GM18520 (cell line): ENCODE measurements around the gene SLC6A3.
"Not testable (repeated sequence)": the region's sequence is repeated elsewhere in the genome, so short reads cannot be mapped to it uniquely, and the experiment has no call there.

Source experiments
- ATAC-seq: cut with Tn5 transposase; IDR thresholded peaks from one replicate; pipeline ENCODE4 v1.9.1; 2021; ENCODE audit not compliant: unreplicated experiment

The SLC6A3 gene

GRCh38 chr5:1375871-1376810 is 69.1 kb downstream of the SLC6A3 start:
- no peak for ATAC-seq

- no peak for ATAC-seq
Measured at GRCh38 chr5:1374679-1375055, 70.6 kb downstream of the SLC6A3 start.

- ATAC-seq = no peak
Measured at GRCh38 chr5:1374030-1374678, 71.1 kb downstream of the SLC6A3 start.

GRCh38 chr5:1371972-1372342 is 73.3 kb downstream of the SLC6A3 start:
- ATAC-seq = not testable (repeated sequence)

- no peak for ATAC-seq
Measured at GRCh38 chr5:1371218-1371971, 73.8 kb downstream of the SLC6A3 start.

- ATAC-seq = no peak
Measured at GRCh38 chr5:1370006-1370405, 75.2 kb downstream of the SLC6A3 start.

GRCh38 chr5:1368756-1369155 is 76.5 kb downstream of the SLC6A3 start:
- no peak for ATAC-seq

GRCh38 chr5:1368236-1368635 is 77.0 kb downstream of the SLC6A3 start:
- ATAC-seq = no peak

- no peak for ATAC-seq
Measured at GRCh38 chr5:1367149-1367548, 78.1 kb downstream of the SLC6A3 start.

GRCh38 chr5:1366514-1366913 is 78.7 kb downstream of the SLC6A3 start:
- peak; percentile 58 for ATAC-seq

GRCh38 chr5:1364211-1364610 is 81.0 kb downstream of the SLC6A3 start:
- no peak for ATAC-seq

- no peak for ATAC-seq
Measured at GRCh38 chr5:1363581-1363980, 81.7 kb downstream of the SLC6A3 start.

- ATAC-seq = no peak
Measured at GRCh38 chr5:1363160-1363559, 82.1 kb downstream of the SLC6A3 start.

GRCh38 chr5:1362242-1363015 is 82.8 kb downstream of the SLC6A3 start:
- no peak for ATAC-seq

GRCh38 chr5:1360861-1361260 is 84.4 kb downstream of the SLC6A3 start:
- no peak for ATAC-seq

- ATAC-seq = not testable (repeated sequence)
Measured at GRCh38 chr5:1360367-1360766, 84.9 kb downstream of the SLC6A3 start.

- ATAC-seq = no peak
Measured at GRCh38 chr5:1359713-1360112, 85.5 kb downstream of the SLC6A3 start.

- ATAC-seq = no peak
Measured at GRCh38 chr5:1359031-1359645, 86.1 kb downstream of the SLC6A3 start.

- ATAC-seq = no peak
Measured at GRCh38 chr5:1358726-1359025, 86.6 kb downstream of the SLC6A3 start.

- ATAC-seq = no peak
Measured at GRCh38 chr5:1357946-1358725, 87.1 kb downstream of the SLC6A3 start.
